GM06990 (cell line): Measurements from ENCODE around the gene MUL1.

ENCODE experiments used
- DNase-seq: peaks from one replicate; pipeline ENCODE4 v3.0.0-alpha.2; 2011; ENCODE audit not compliant: insufficient read length; ENCODE audit errors: extremely low read depth
- H3K27me3 ChIP-seq: replicated peaks from 2 replicates; pipeline ENCODE4 v1.6.0; 2011; ENCODE audit warnings: low read length; ENCODE audit not compliant: control insufficient read depth, insufficient read depth
- H3K36me3 ChIP-seq: 2 replicates; pipeline ENCODE4 v1.5.1; 2011; ENCODE audit warnings: low read length; ENCODE audit not compliant: control insufficient read depth, insufficient read depth
- H3K4me3 ChIP-seq: replicated peaks from 2 replicates; pipeline ENCODE4 v1.5.1; 2011; ENCODE audit warnings: low read depth, mild to moderate bottlenecking, control low read depth, low read length
- TF ChIP-seq, protein P1 (sequence below): IDR thresholded peaks from 2 replicates; pipeline ENCODE4 v1.5.1; 2011; ENCODE audit warnings: low read length, control low read depth, mild to moderate bottlenecking, inconsistent platforms; ENCODE audit not compliant: insufficient read depth, poor library complexity, severe bottlenecking

Gene MUL1

DNA sequence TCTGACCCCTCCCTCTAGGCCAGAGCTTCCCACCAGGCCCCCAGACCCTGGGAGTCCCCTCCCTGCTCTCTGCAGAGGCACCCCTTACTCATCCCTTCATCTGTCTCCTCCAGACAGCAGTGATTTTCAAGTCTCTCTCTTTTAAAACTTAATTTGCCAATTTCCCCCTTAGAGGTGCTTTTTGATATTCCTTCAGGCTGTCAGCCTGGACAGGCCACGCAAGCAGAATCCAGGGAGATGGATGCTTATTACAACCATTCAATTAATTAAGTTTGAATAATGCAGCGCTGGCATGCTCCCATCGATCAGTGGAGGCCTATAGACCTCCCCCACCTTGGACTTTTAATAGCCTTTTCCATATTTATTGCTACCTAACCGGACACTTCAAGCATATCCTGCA, 28.1 kb downstream of the MUL1 start:
- Histone ChIP-seq H3K27me3 (no peaks in the 10 kb centered on the region; the same call in 1 of the 2 replicates), H3K36me3 (no peaks in the 10 kb centered on the region), H3K4me3 (no peak overlapping the region)
- no peak for DNase-seq
- TF ChIP-seq, protein P1, sequence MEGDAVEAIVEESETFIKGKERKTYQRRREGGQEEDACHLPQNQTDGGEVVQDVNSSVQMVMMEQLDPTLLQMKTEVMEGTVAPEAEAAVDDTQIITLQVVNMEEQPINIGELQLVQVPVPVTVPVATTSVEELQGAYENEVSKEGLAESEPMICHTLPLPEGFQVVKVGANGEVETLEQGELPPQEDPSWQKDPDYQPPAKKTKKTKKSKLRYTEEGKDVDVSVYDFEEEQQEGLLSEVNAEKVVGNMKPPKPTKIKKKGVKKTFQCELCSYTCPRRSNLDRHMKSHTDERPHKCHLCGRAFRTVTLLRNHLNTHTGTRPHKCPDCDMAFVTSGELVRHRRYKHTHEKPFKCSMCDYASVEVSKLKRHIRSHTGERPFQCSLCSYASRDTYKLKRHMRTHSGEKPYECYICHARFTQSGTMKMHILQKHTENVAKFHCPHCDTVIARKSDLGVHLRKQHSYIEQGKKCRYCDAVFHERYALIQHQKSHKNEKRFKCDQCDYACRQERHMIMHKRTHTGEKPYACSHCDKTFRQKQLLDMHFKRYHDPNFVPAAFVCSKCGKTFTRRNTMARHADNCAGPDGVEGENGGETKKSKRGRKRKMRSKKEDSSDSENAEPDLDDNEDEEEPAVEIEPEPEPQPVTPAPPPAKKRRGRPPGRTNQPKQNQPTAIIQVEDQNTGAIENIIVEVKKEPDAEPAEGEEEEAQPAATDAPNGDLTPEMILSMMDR = no peak

DNA sequence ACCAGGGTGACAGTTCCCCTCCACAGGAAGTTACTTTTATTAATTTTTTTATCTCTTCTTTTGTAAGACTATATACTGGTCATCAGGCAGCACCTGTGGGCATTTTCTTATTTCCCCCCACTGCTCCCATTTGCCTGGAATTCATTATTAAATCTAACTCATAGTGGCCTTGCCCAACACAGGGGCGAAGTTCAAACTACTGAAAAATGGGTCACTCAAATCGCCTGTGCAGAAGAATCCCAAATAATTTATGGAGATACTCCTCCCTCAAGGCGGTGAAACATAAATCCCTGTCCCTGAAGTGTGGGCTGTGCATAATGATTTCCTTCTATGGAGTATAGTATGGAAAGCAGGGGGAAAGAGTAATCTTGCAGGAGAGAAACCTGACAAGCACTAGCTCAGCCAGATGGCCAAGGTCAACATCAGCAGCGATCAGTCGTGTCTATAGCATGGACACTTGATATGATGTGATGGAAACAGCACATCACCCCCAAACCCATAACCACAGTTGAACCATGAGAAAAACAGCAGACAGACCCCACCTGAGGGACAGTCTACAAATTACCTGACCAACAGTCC, 29.8 kb downstream of the MUL1 start:
- H3K27me3 ChIP-seq = no peaks in the 10 kb centered on the region; the same call in 1 of the 2 replicates
- H3K36me3 ChIP-seq = no peaks in the 10 kb centered on the region
- no peak for DNase-seq
- no peak overlapping the region for H3K4me3 ChIP-seq
- TF ChIP-seq, protein P1 = no peak

- TF ChIP-seq, protein P1 = no peak
- Histone ChIP-seq H3K36me3 (no peaks in the 10 kb centered on the region), H3K27me3 (no peaks in the 10 kb centered on the region; the same call in 1 of the 2 replicates), H3K4me3 (no peak overlapping the region)
- no peak for DNase-seq
Observed at GRCh38 chr1:20477348-20478056, 30.4 kb downstream of the MUL1 start.

- H3K27me3 ChIP-seq = no peaks in the 10 kb centered on the region; the same call in 1 of the 2 replicates
- H3K36me3 ChIP-seq = no peaks in the 10 kb centered on the region
- H3K4me3 ChIP-seq = no peak overlapping the region
- no peak for DNase-seq
- TF ChIP-seq, protein P1 = no peak
Observed at GRCh38 chr1:20476265-20477038, 31.5 kb downstream of the MUL1 start.

- TF ChIP-seq, protein P1 = no peak
- Histone ChIP-seq H3K36me3 (no peaks in the 10 kb centered on the region), H3K27me3 (no peaks in the 10 kb centered on the region; the same call in 1 of the 2 replicates), H3K4me3 (no peak overlapping the region)
- DNase-seq = no peak
Observed at GRCh38 chr1:20474996-20475395, 33.0 kb downstream of the MUL1 start.
